Osteoblast (primary cell): ENCODE results near the gene MYCN. TPM values are rescaled to one million over a fixed set of nuclear protein-coding genes. Genes with fewer than 3 reads are reported as not detected.
"Not testable (repeated sequence)": the region's sequence is repeated elsewhere in the genome, so short reads cannot be mapped to it uniquely, and the experiment has no call there.

Source experiments
- DNase-seq: peaks from one replicate; pipeline ENCODE4 v3.0.0; 2011; ENCODE audit warnings: low spot score, mixed read lengths; ENCODE audit not compliant: insufficient read length; ENCODE audit errors: missing footprints
- H2AFZ ChIP-seq: 2 replicates; pipeline ENCODE4 v1.6.0; 2011; ENCODE audit warnings: mild to moderate bottlenecking, low read length
- H3K27ac ChIP-seq: 2 replicates; pipeline ENCODE4 v1.5.1; 2011; ENCODE audit warnings: mild to moderate bottlenecking, low read depth, low read length, moderate library complexity
- H3K27me3 ChIP-seq: 2 replicates; pipeline ENCODE4 v1.6.0; 2012; ENCODE audit warnings: mild to moderate bottlenecking, control low read depth, inconsistent platforms, low read length, moderate library complexity; ENCODE audit not compliant: insufficient read depth
- H3K36me3 ChIP-seq: 2 replicates; pipeline ENCODE4 v1.5.1; 2011; ENCODE audit warnings: mild to moderate bottlenecking, low read length, control low read depth, moderate library complexity; ENCODE audit not compliant: insufficient read depth
- H3K4me1 ChIP-seq: 2 replicates; pipeline ENCODE4 v1.5.1; 2011; ENCODE audit warnings: mild to moderate bottlenecking, low read length, control low read depth, moderate library complexity; ENCODE audit not compliant: insufficient read depth
- H3K4me2 ChIP-seq: 2 replicates; pipeline ENCODE4 v1.6.0; 2011; ENCODE audit warnings: mild to moderate bottlenecking, low read length; ENCODE audit not compliant: insufficient read depth
- H3K4me3 ChIP-seq: fragments of 200-600 bp; sonication (generic); 3 replicates; pipeline ENCODE4 v1.5.1; 2012; ENCODE audit warnings: mild to moderate bottlenecking, low read length, inconsistent platforms; ENCODE audit not compliant: insufficient read depth
- H3K79me2 ChIP-seq: 2 replicates; pipeline ENCODE4 v1.6.0; 2012; ENCODE audit warnings: mild to moderate bottlenecking, low read length, control low read depth, inconsistent platforms; ENCODE audit not compliant: insufficient read depth
- H3K9me3 ChIP-seq: 2 replicates; pipeline ENCODE4 v1.5.1; 2011; ENCODE audit warnings: low read depth, low read length, control low read depth
- H4K20me1 ChIP-seq: 2 replicates; pipeline ENCODE4 v1.6.0; 2012; ENCODE audit warnings: mild to moderate bottlenecking, low read length, control low read depth; ENCODE audit not compliant: insufficient read depth
- CTCF ChIP-seq: IDR thresholded peaks from 2 replicates; pipeline ENCODE4 v1.5.1; 2011; ENCODE audit warnings: mild to moderate bottlenecking, low read depth, low read length, moderate library complexity; ENCODE audit errors: extremely low read depth
- total RNA-seq: library from RNA; depleted of rRNA; stranded (reverse); fragments of >200 nt; gene quantifications from 2 replicates; pipeline ENCODE4 v1.2.3, GENCODE V29; 2012

The MYCN gene
- total RNA-seq, 1 donor = not detected

GRCh38 chr2:15957881-15958713 is 17.7 kb downstream of the MYCN start:
- H3K4me1 ChIP-seq = no peaks in the 10 kb centered on the region
- H3K79me2 ChIP-seq = no peaks in the 10 kb centered on the region
- DNase-seq = no peak
- no peak overlapping the region for H3K4me2 ChIP-seq
- H3K9me3 ChIP-seq = no peaks in the 10 kb centered on the region
- no peak overlapping the region for H2AFZ ChIP-seq
- H3K27me3 ChIP-seq = no peaks in the 10 kb centered on the region
- H3K4me3 ChIP-seq = no peak overlapping the region
- H4K20me1 ChIP-seq = no peaks in the 10 kb centered on the region
- no peak for TF ChIP-seq CTCF
- H3K36me3 ChIP-seq = no peaks in the 10 kb centered on the region
- H3K27ac ChIP-seq = no peak overlapping the region

DNA sequence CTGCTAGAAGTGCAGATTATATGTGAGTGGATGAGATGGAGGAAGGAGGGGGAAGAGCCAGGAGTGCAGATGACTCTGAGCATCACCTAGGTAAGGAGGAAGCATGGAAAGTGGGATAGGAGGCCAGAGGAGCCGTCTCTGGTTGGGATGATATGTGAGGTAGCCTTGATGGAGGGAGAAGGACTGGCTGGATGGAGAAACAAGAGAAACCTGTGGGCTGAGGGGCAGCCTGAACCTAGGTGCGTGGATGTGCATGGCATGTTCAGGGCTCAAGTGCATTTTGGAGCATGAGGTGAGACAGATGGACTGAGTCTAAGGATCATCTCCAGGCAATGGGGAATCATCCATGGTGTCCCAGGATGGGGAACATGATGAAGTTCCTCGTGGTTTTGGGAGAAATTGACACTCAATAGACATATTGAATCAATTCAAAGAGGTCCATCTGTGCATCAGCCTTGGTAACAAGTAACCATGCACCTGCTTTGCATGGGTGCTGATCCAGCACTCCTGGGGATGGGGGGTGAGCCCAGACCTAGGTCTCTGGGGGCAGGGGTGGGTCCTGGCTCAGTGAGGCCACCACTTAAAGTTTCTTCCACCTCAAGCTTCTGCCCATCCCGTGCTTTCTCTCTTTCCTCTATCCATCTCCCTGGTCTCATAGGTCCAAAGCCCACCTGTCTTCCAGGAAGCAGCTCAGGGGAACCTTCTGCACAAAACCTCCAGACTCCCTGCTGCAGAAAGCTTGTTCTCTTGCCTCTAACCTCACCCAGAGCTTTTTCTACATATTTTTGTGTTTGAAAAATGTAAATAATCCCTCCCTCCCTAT is 19.2 kb downstream of the MYCN start:
- H3K27ac ChIP-seq = no peak overlapping the region
- H2AFZ ChIP-seq = no peak overlapping the region
- no peak for DNase-seq
- H3K27me3 ChIP-seq = no peaks in the 10 kb centered on the region
- no peaks in the 10 kb centered on the region for H4K20me1 ChIP-seq
- no peaks in the 10 kb centered on the region for H3K4me1 ChIP-seq
- no peak overlapping the region for H3K4me2 ChIP-seq
- H3K4me3 ChIP-seq = no peak overlapping the region
- no peaks in the 10 kb centered on the region for H3K79me2 ChIP-seq
- H3K9me3 ChIP-seq = no peaks in the 10 kb centered on the region
- no peaks in the 10 kb centered on the region for H3K36me3 ChIP-seq
- TF ChIP-seq CTCF = no peak

DNA sequence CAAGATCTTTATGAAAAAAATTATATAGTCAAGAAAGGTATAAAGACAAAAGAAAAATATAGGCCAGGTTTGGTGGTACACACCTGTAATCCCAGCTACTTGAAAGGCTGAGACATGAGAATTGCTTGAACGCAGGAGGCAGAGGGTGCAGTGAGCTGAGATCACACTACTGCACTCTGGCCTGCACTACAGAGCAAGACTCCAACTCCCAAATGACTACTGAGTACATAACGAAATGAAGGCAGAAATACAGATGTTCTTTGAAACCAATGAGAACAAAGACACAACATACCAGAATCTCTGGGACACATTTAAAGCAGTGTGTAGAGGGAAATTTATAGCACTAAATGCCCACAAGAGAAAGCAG is 19.8 kb downstream of the MYCN start:
- H3K4me3 ChIP-seq, H3K9me3 ChIP-seq, H3K4me1 ChIP-seq, DNase-seq, H2AFZ ChIP-seq, H3K79me2 ChIP-seq, H3K4me2 ChIP-seq, H3K27ac ChIP-seq, H3K27me3 ChIP-seq, H4K20me1 ChIP-seq, H3K36me3 ChIP-seq: not testable (repeated sequence)

DNA sequence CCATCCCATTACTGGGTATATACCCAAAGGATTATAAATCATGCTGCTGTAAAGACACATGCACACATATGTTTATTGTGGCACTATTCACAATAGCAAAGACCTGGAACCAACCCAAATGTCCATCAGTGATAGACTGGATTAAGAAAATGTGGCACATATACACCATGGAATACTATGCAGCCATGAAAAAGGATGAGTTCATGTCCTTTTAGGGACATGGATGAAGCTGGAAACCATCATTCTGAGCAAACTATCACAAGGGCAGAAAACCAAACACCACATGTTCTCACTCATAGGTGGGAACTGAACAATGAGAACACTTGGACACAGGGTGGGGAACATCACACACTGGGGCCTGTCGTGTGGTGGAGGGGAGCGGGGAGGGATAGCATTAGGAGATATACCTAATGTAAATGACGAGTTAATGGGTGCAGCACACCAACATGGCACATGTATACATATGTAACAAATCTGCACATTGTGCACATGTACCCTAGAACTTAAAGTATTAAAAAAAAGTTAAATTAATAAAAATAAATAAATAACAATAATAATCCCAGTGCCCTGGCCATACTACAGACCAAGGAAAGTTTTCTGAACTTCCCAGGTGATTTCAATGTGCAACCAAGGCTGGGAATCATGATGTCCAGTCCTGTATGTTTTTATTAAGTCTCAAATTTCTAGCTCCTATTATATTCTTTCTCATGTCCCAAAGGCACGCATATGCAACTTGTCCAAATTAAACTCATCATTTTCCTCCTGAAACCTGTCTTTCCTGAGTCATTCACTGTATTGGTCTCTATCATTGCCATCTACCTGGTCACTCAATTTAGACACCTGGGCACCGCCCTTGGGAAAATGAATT is 23.0 kb downstream of the MYCN start:
- H3K9me3 ChIP-seq, H3K27me3 ChIP-seq, H4K20me1 ChIP-seq, H3K36me3 ChIP-seq, H3K27ac ChIP-seq, H3K4me1 ChIP-seq, H3K79me2 ChIP-seq, H3K4me2 ChIP-seq, DNase-seq, H3K4me3 ChIP-seq, H2AFZ ChIP-seq: not testable (repeated sequence)
